Measurements from ENCODE around the gene IMPG2. TPM values are rescaled to one million over a fixed set of nuclear protein-coding genes. Genes with fewer than 3 reads are reported as not detected.

IMPG2 gene
- total and polyA plus RNA-seq, 2 donors (not counting 1 experiment from before 2014, with no cell fraction given): 0.11 to 0.33 TPM

- Histone ChIP-seq H4K20me1 (ENCODE audit: control insufficient read depth, extremely low read depth, insufficient read depth, low read length) (no peaks in the 10 kb centered on the region), H3K4me1 (ENCODE audit: control insufficient read depth, extremely low read depth, insufficient read depth, low read length) (peaks cover 2% of the 10 kb centered on the region), H3K27ac (ENCODE audit: insufficient read depth, low read length) (no peak overlapping the region), H2AFZ (ENCODE audit: low read length) (no peak overlapping the region), H3K27me3 (ENCODE audit: control insufficient read depth, insufficient read depth, low read length) (no peaks in the 10 kb centered on the region), H3K36me3 (ENCODE audit: control insufficient read depth, insufficient read depth, low read length) (no peaks in the 10 kb centered on the region), H3K4me3 (replicated peaks in 1 of 4; ENCODE audit: control extremely low read depth in 1 of 4, insufficient read depth in 1 of 4, low read depth in 3 of 4, low read length in 4 of 4) (no peak overlapping the region), H3K79me2 (ENCODE audit: control insufficient read depth, insufficient read depth, low read length) (no peaks in the 10 kb centered on the region), H3K4me2 (ENCODE audit: extremely low read depth, insufficient read depth, low read length) (no peak overlapping the region), H3K9me3 (ENCODE audit: control insufficient read depth, insufficient read depth, low read depth, low read length) (no peaks in the 10 kb centered on the region), H3K9ac (ENCODE audit: insufficient read depth, low read length) (no peak overlapping the region)
- DNase-seq (ENCODE audit: low read depth in 2 of 2): no peak
- no peak for TF ChIP-seq CTCF (conservative IDR thresholded peaks at IDR 0.05 in 1 of 2, IDR thresholded peaks at IDR 0.05 in 1 of 2; ENCODE audit: low read depth in 1 of 2, low read length in 2 of 2)
- no peak for TF ChIP-seq EZH2 (IDR thresholded peaks at IDR 0.05; ENCODE audit: low read length, missing control alignments)
Measured at GRCh38 chr3:101278727-101279126, 41.6 kb downstream of the IMPG2 start.

- Histone ChIP-seq H4K20me1 (ENCODE audit: control insufficient read depth, extremely low read depth, insufficient read depth, low read length) (no peaks in the 10 kb centered on the region), H2AFZ (ENCODE audit: low read length) (no peak overlapping the region), H3K27me3 (ENCODE audit: control insufficient read depth, insufficient read depth, low read length) (no peaks in the 10 kb centered on the region), H3K4me3 (replicated peaks in 1 of 4; ENCODE audit: control extremely low read depth in 1 of 4, insufficient read depth in 1 of 4, low read depth in 3 of 4, low read length in 4 of 4) (no peak overlapping the region), H3K36me3 (ENCODE audit: control insufficient read depth, insufficient read depth, low read length) (no peaks in the 10 kb centered on the region), H3K4me1 (ENCODE audit: control insufficient read depth, extremely low read depth, insufficient read depth, low read length) (no peaks in the 10 kb centered on the region), H3K9ac (ENCODE audit: insufficient read depth, low read length) (no peak overlapping the region), H3K27ac (ENCODE audit: insufficient read depth, low read length) (no peak overlapping the region), H3K79me2 (ENCODE audit: control insufficient read depth, insufficient read depth, low read length) (no peaks in the 10 kb centered on the region), H3K4me2 (ENCODE audit: extremely low read depth, insufficient read depth, low read length) (no peak overlapping the region), H3K9me3 (ENCODE audit: control insufficient read depth, insufficient read depth, low read depth, low read length) (no peaks in the 10 kb centered on the region)
- no peak for DNase-seq (ENCODE audit: low read depth in 2 of 2)
- TF ChIP-seq CTCF (conservative IDR thresholded peaks at IDR 0.05 in 1 of 2, IDR thresholded peaks at IDR 0.05 in 1 of 2; ENCODE audit: low read depth in 1 of 2, low read length in 2 of 2) (no peak), EZH2 (IDR thresholded peaks at IDR 0.05; ENCODE audit: low read length, missing control alignments) (no peak)
Measured at GRCh38 chr3:101273608-101274007, 46.8 kb downstream of the IMPG2 start.

- Histone ChIP-seq H3K27ac (ENCODE audit: insufficient read depth, low read length) (no peak overlapping the region), H3K4me2 (ENCODE audit: extremely low read depth, insufficient read depth, low read length) (no peak overlapping the region), H3K9ac (ENCODE audit: insufficient read depth, low read length) (no peak overlapping the region), H3K4me3 (replicated peaks in 1 of 4; ENCODE audit: control extremely low read depth in 1 of 4, insufficient read depth in 1 of 4, low read depth in 3 of 4, low read length in 4 of 4) (no peak overlapping the region), H3K9me3 (ENCODE audit: control insufficient read depth, insufficient read depth, low read depth, low read length) (no peaks in the 10 kb centered on the region), H3K4me1 (ENCODE audit: control insufficient read depth, extremely low read depth, insufficient read depth, low read length) (no peaks in the 10 kb centered on the region), H3K79me2 (ENCODE audit: control insufficient read depth, insufficient read depth, low read length) (no peaks in the 10 kb centered on the region), H3K27me3 (ENCODE audit: control insufficient read depth, insufficient read depth, low read length) (no peaks in the 10 kb centered on the region), H4K20me1 (ENCODE audit: control insufficient read depth, extremely low read depth, insufficient read depth, low read length) (no peaks in the 10 kb centered on the region), H2AFZ (ENCODE audit: low read length) (no peak overlapping the region), H3K36me3 (ENCODE audit: control insufficient read depth, insufficient read depth, low read length) (no peaks in the 10 kb centered on the region)
- no peak for TF ChIP-seq CTCF (conservative IDR thresholded peaks at IDR 0.05 in 1 of 2, IDR thresholded peaks at IDR 0.05 in 1 of 2; ENCODE audit: low read depth in 1 of 2, low read length in 2 of 2)
- no peak for TF ChIP-seq EZH2 (IDR thresholded peaks at IDR 0.05; ENCODE audit: low read length, missing control alignments)
- no peak for DNase-seq (ENCODE audit: low read depth in 2 of 2)
Measured at GRCh38 chr3:101273156-101273555, 47.2 kb downstream of the IMPG2 start.

Measured in fibroblast of lung (primary cell).